DMS53 (cell line): Measurements from ENCODE around the gene TEC.
"Not testable (repeated sequence)": the region's sequence is repeated elsewhere in the genome, so short reads cannot be mapped to it uniquely, and the experiment has no call there.

Experiments
- DNase-seq: peaks from one replicate; lab custom pipeline; 2025; lab: John Stamatoyannopoulos, UW

TEC gene

DNA sequence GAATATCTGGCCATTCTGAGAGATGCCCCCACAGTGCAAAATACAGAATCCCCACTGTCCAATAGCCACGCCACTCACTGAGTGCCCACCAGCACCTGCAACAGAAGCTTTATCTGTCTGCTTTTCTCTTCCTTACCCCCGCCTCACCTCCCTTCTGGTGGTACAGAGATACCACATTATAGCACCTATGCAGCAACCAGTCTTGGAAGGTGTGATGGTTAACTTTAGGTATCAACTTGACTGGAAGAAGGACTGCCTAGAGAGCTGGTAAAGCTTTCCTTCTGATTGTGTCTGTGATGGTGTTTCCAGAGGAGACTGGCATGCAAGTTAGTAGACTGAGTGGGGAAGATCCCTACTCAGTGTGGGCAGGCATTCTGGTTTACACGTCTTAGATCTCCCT is 73.8 kb downstream of the TEC start:
- no peak for DNase-seq

DNA sequence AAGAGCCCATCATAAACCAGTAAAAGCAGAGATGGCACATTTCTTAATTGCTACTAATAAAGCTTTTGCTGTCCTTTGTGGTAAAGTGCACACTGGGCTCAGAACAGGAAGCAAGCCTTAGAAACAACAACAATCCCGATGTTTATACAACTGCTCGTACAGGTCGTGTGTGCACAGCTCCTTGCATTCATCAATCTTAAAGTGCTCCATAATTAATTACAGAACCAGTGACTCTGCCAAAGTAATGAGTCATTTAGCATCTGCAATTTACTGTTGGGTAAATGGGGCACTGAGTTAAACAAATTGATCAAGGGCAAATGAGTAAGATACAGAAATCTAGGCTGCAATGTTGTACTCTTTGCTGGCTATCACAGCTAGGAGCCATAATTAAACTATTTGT is 74.3 kb downstream of the TEC start:
- peak; percentile 77 for DNase-seq

GRCh38 chr4:48194971-48195370 is 74.7 kb downstream of the TEC start:
- no peak for DNase-seq

GRCh38 chr4:48193921-48194468 is 75.6 kb downstream of the TEC start:
- no peak for DNase-seq

- peak; percentile 48 for DNase-seq
These were observed 76.4 kb downstream of the TEC start for GRCh38 chr4:48193096-48193836.

GRCh38 chr4:48191758-48192157 is 77.9 kb downstream of the TEC start:
- DNase-seq: peak; percentile 62

GRCh38 chr4:48190839-48191238 is 78.8 kb downstream of the TEC start:
- no peak for DNase-seq

- no peak for DNase-seq
These were observed 79.9 kb downstream of the TEC start for GRCh38 chr4:48189731-48190130.

GRCh38 chr4:48188390-48188789 is 81.2 kb downstream of the TEC start:
- no peak for DNase-seq

- DNase-seq: no peak
These were observed 81.8 kb downstream of the TEC start for GRCh38 chr4:48187813-48188212.

DNA sequence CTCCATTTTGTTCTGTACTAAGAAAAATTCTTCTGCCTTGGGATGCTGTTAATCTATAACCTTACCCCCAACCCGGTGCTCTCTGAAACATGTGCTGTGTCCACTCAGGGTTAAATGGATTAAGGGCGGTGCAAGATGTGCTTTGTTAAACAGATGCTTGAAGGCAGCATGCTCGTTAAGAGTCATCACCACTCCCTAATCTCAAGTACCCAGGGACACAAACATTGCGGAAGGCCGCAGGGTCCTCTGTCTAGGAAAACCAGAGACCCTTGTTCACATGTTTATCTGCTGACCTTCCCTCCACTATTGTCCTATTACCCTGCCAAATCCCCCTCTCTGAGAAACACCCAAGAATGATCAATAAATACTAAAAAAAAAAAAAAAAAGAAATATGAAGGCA is 82.6 kb downstream of the TEC start:
- not testable (repeated sequence) for DNase-seq

DNA sequence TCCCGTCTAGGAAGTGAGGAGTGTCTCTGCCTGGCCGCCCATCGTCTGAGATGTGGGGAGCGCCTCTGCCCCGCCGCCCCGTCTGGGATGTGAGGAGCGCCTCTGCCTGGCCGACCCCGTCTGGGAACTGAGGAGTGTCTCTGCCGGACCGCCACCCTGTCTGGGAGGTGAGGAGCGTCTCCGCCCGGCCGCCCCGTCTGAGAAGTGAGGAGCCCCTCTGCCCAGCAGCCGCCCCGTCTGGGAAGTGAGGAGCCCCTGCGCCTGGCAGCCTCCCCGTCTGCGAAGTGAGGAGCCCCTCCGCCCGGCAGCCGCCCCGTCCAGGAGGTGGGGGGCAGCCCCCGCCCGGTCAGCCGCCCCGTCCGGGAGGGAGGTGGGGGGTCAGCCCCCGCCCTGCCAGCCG is 83.2 kb downstream of the TEC start:
- not testable (repeated sequence) for DNase-seq

DNA sequence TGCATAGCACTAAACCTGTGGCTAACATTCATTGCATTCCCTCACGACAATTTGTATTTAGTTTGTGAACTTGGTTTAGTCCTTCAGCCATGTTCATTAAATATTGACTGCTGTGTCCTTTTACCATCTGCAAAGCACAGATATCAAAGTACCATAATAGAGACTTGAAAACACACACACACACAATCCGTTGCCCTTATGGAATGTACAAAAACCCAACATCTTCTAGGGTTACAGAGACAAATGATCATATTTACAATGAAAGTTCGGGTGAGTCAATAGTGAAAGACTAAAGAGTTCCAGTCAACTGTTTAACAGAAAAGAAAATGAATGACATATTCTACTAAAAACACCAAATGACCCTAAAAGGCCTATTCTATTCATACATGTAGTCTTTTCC is 84.8 kb downstream of the TEC start:
- no peak for DNase-seq

GRCh38 chr4:48180234-48180633 is 89.4 kb downstream of the TEC start:
- peak; percentile 33 for DNase-seq

DNA sequence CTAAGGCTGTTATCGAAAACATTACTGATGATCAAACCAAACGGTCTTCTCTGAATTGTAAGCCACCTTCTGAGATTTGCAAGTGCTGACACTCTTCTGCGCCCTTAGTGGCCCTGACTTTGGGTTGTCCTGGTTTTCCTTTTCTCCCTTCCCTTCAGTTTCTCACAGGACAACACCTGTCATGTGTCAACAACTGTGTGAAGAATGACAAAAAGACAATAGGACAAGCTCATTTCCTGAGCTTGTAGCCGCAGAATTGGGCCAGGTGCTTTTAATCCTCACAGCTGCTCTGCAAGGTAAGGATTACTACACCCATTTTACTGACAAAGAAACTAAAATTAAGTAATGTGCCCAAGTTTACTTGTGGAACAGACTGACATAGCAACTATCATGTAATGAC is 90.7 kb downstream of the TEC start:
- DNase-seq: peak; percentile 97

GRCh38 chr4:48175806-48176205 is 93.8 kb downstream of the TEC start:
- peak; percentile 83 for DNase-seq

- DNase-seq: peak; percentile 26
These were observed 94.3 kb downstream of the TEC start for GRCh38 chr4:48175328-48175727.

DNA sequence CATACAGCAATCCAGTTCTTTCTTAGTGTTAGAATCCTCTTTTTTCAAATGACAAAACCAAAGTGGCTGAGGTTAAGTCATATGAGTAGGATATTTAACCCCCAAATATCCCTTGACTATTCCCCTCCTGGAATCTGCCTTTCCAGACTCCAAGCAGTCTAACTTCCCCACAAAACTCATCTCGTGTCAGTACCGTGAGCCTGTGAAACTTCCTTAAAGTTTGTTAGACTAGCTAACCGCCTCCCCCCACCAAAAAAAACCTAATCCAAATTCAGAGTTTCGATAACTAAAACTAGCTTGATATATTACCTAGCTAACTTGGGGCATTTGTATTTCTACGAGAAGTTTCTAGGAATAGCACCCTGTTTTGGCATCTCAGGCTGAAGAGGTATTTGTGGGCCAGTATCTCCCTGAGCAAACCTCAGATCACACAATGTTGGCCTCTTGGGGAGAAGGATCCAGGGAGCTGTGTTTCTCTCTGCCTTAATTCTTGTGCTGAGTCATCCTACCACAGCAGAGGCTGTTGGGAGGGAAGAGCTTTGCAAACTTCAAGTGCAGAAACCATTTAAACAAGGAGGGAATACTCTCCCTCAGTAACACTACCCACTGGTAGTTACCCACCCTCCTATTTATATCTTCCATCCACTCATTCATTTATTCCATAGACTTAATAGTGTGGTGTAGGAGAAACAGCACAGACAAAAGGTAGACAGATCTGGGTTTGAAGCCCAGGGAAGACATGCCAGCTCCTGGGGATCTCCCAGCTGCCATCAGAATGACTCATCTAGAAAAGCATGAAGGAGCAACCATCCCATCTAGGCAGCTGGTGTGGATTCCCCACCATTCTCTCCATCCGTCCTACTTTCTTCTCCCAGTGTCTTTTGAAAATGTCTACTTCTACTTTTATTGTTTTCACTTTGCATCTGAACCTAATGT is 96.3 kb downstream of the TEC start:
- DNase-seq: peak; percentile 80

GRCh38 chr4:48172651-48173050 is 97.0 kb downstream of the TEC start:
- no peak for DNase-seq

- DNase-seq: no peak
These were observed 100.0 kb downstream of the TEC start for GRCh38 chr4:48169636-48170035.

GRCh38 chr4:48167538-48168263 is 101.9 kb downstream of the TEC start:
- DNase-seq: no peak

DNA sequence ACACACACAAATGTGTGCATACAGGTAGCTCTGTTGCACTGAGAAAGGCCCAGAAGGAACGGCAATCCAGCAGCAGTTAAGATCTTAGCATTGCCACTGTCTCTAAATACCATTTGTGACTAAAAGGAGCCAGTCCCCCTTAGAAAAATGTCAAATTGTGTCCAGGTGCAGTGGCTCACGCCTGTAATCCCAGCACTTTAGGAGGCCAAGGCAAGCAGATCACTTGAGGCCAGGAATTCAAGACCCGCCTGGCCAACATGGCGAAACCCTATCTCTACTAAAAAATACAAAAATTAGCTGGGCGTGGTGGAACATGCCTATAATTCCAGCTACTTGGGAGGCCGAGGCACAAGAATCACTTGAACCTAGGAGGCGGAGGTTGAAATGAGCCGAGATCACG is 105.1 kb downstream of the TEC start:
- not testable (repeated sequence) for DNase-seq
